C4-2B (cell line): Measurements from ENCODE around the gene GAB4.

Experiments
- H3K27ac ChIP-seq: fragments of 450-650 bp; 2 replicates; pipeline ENCODE4 v1.5.1; 2017
- ZFX ChIP-seq: fragments of 450-650 bp; IDR thresholded peaks from 2 replicates; pipeline ENCODE4 v1.6.1; 2017
- TF ChIP-seq, protein P1 (sequence below): fragments of 450-650 bp; conservative IDR thresholded peaks from 2 replicates; pipeline ENCODE4 v1.5.1; 2017; ENCODE audit warnings: mild to moderate bottlenecking

GAB4 gene

DNA sequence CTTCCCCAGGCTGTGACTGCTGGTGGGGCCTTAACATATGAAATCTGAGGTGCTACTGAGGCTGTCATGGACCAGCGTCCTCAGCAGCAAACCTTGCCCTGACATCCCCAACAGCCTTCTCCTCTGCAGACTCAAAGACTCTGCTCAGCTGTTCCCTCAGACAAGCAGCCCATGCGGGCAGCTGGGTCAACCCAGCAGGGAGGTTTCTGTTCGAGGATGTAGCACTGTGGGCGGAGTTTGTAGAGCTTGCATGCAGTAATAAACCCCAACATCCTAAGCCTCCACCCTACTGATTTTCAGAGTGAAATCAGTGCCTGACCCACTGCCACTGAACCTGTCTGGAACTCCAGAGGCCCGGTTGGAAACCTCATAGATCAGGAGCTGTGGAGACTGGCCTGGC, 94.0 kb downstream of the GAB4 start:
- TF ChIP-seq, protein P1, sequence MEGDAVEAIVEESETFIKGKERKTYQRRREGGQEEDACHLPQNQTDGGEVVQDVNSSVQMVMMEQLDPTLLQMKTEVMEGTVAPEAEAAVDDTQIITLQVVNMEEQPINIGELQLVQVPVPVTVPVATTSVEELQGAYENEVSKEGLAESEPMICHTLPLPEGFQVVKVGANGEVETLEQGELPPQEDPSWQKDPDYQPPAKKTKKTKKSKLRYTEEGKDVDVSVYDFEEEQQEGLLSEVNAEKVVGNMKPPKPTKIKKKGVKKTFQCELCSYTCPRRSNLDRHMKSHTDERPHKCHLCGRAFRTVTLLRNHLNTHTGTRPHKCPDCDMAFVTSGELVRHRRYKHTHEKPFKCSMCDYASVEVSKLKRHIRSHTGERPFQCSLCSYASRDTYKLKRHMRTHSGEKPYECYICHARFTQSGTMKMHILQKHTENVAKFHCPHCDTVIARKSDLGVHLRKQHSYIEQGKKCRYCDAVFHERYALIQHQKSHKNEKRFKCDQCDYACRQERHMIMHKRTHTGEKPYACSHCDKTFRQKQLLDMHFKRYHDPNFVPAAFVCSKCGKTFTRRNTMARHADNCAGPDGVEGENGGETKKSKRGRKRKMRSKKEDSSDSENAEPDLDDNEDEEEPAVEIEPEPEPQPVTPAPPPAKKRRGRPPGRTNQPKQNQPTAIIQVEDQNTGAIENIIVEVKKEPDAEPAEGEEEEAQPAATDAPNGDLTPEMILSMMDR: no peak
- TF ChIP-seq ZFX: no peak
- no peak overlapping the region for H3K27ac ChIP-seq

DNA sequence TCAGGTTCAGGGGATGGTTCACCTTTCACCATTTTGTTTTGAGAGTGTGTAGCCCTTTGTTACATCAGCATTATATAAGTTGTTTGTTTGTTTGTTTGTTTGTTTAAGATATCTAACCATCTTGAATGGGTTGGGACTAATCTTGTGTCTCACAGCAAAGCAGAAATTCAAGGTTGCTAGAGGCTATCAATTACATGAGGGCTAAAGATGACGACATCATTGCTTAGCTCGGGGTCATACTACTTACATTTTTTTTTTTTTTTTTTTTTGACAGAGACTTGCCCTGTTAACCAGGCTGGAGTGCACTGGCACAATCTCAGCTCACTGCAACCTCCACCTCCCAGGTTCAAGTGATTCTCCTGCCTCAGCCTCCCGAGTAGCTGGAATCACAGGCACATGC, 95.7 kb downstream of the GAB4 start:
- no peak overlapping the region for H3K27ac ChIP-seq
- no peak for TF ChIP-seq ZFX
- TF ChIP-seq, protein P1: no peak
